Hepatocyte (in vitro differentiated cells): Measurements from ENCODE around the gene MDM2. TPM values are rescaled to one million over a fixed set of nuclear protein-coding genes. Genes with fewer than 3 reads are reported as not detected.

Experiments
- DNase-seq: peaks from one replicate; pipeline ENCODE4 v3.0.0-alpha.2; 2016; ENCODE audit warnings: low spot score
- H2AFZ ChIP-seq: fragments of 200-600 bp; sonication (generic); 2 replicates; pipeline ENCODE4 v1.6.0; 2016; ENCODE audit warnings: antibody characterized with exemption, mild to moderate bottlenecking
- H3K27ac ChIP-seq: fragments of 200-600 bp; sonication (generic); 2 replicates; pipeline ENCODE4 v1.5.1; 2016; ENCODE audit warnings: mild to moderate bottlenecking
- H3K27me3 ChIP-seq: fragments of 200-600 bp; sonication (generic); 2 replicates; pipeline ENCODE4 v1.6.1; 2016
- H3K36me3 ChIP-seq: fragments of 200-600 bp; sonication (generic); replicated peaks from 2 replicates; pipeline ENCODE4 v1.5.1; 2016; ENCODE audit warnings: low read depth; ENCODE audit not compliant: insufficient read depth
- H3K4me1 ChIP-seq: fragments of 200-600 bp; sonication (generic); 2 replicates; pipeline ENCODE4 v1.5.1; 2016; ENCODE audit warnings: mild to moderate bottlenecking, moderate library complexity; ENCODE audit not compliant: insufficient read depth
- H3K4me2 ChIP-seq: fragments of 200-600 bp; sonication (generic); 2 replicates; pipeline ENCODE4 v1.6.0; 2016
- H3K4me3 ChIP-seq: fragments of 200-600 bp; sonication (generic); 2 replicates; pipeline ENCODE4 v1.5.1; 2016; ENCODE audit warnings: mild to moderate bottlenecking
- H3K79me2 ChIP-seq: fragments of 200-600 bp; sonication (generic); 2 replicates; pipeline ENCODE4 v1.6.0; 2017; ENCODE audit warnings: mild to moderate bottlenecking
- H3K9me2 ChIP-seq: fragments of 200-600 bp; sonication (generic); replicated peaks from 2 replicates; pipeline ENCODE4 v1.6.0; 2017; ENCODE audit warnings: mild to moderate bottlenecking; ENCODE audit not compliant: insufficient read depth
- H3K9me3 ChIP-seq: fragments of 200-600 bp; sonication (generic); 2 replicates; pipeline ENCODE4 v1.5.1; 2016; ENCODE audit warnings: low read depth, mild to moderate bottlenecking
- H4K20me1 ChIP-seq: fragments of 200-600 bp; sonication (generic); 2 replicates; pipeline ENCODE4 v1.6.0; 2016; ENCODE audit warnings: mild to moderate bottlenecking; ENCODE audit not compliant: insufficient read depth, poor library complexity, severe bottlenecking
- EZH2 ChIP-seq: fragments of 200-600 bp; sonication (generic); IDR thresholded peaks from 2 replicates; pipeline ENCODE4 v1.6.1; 2016; ENCODE audit warnings: antibody characterized with exemption, mild to moderate bottlenecking, borderline replicate concordance
- EZH2phosphoT487 ChIP-seq: fragments of 200-600 bp; sonication (generic); IDR thresholded peaks from one replicate; pipeline ENCODE4 v1.6.1; 2018; ENCODE audit warnings: antibody characterized with exemption, mild to moderate bottlenecking, low read depth, moderate library complexity; ENCODE audit not compliant: unreplicated experiment, severe bottlenecking
- WGBS: methylation state at CpG from one replicate; pipeline ENCODE4 v1.1.6; 2016; ENCODE audit warnings: low lambda C conversion rate; ENCODE audit errors: missing lambda C conversion rate; 5-methylcytosine and 5-hydroxymethylcytosine counted together
- polyA plus RNA-seq: library from polyadenylated mRNA; unstranded; fragments of >200 nt; fragmentation: Nextera tagmentation; extraction: Ambion mirVana; gene quantifications from 2 replicates; pipeline ENCODE4 v1.2.1, GENCODE V29; 2016
- total RNA-seq: library from RNA; depleted of rRNA; stranded (reverse); fragments of >200 nt; gene quantifications from 2 replicates; pipeline ENCODE4 v1.2.3, GENCODE V29; 2014
- TF ChIP-seq, protein P1 (sequence below): fragments of 200-600 bp; sonication (generic); IDR thresholded peaks from 2 replicates; pipeline ENCODE4 v1.5.1; 2016; ENCODE audit warnings: antibody characterized with exemption, mild to moderate bottlenecking; ENCODE audit not compliant: poor library complexity

The MDM2 gene
- total and polyA plus RNA-seq, 2 experiments from 2014 or later: 42.0 to 77.4 TPM

DNA sequence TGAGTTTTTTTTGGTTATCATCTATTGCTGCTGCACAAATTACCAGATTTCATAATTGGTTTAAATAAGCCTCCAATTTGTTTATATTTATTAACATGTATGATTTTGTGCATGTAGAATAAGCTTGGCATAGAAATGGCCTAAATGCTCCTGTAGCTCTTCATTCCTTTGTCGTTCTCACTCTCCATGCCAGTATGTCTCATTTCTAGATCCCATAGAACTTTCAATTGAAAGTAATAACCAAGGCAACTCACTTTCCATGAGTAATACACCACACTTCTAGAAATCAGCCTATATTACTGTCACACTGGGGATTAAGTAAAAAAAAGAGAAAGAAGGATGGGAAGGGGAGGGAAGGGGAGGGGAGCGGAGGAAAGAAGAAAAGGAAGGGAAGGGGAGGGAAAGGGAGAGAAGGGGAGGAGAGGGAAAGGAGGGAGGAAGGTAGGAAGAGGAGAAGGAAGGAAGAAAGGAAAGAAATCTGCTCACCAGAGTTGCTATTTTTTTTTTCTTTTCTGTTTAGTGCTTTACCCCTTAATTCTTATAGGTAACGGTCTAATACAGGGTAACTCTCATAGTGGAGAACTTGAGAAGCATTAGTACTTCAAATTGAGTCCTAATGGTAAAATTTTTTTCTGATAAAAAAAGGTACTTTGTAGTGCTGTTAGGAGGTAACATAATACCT is 45.6 kb downstream of the MDM2 start:
- Histone ChIP-seq H3K4me3 (no peak overlapping the region), H2AFZ (no peak overlapping the region), H3K4me2 (no peak overlapping the region), H3K9me3 (no peaks in the 10 kb centered on the region), H3K4me1 (no peaks in the 10 kb centered on the region), H3K9me2 (no peaks in the 10 kb centered on the region), H3K79me2 (no peaks in the 10 kb centered on the region), H3K27me3 (no peaks in the 10 kb centered on the region), H3K27ac (no peak overlapping the region), H4K20me1 (no peaks in the 10 kb centered on the region), H3K36me3 (no peaks in the 10 kb centered on the region)
- 85% methylated on average over 2 of the region's 3 CpGs for WGBS
- DNase-seq: no peak
- no peak for TF ChIP-seq EZH2phosphoT487
- TF ChIP-seq, protein P1, sequence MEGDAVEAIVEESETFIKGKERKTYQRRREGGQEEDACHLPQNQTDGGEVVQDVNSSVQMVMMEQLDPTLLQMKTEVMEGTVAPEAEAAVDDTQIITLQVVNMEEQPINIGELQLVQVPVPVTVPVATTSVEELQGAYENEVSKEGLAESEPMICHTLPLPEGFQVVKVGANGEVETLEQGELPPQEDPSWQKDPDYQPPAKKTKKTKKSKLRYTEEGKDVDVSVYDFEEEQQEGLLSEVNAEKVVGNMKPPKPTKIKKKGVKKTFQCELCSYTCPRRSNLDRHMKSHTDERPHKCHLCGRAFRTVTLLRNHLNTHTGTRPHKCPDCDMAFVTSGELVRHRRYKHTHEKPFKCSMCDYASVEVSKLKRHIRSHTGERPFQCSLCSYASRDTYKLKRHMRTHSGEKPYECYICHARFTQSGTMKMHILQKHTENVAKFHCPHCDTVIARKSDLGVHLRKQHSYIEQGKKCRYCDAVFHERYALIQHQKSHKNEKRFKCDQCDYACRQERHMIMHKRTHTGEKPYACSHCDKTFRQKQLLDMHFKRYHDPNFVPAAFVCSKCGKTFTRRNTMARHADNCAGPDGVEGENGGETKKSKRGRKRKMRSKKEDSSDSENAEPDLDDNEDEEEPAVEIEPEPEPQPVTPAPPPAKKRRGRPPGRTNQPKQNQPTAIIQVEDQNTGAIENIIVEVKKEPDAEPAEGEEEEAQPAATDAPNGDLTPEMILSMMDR: no peak

DNA sequence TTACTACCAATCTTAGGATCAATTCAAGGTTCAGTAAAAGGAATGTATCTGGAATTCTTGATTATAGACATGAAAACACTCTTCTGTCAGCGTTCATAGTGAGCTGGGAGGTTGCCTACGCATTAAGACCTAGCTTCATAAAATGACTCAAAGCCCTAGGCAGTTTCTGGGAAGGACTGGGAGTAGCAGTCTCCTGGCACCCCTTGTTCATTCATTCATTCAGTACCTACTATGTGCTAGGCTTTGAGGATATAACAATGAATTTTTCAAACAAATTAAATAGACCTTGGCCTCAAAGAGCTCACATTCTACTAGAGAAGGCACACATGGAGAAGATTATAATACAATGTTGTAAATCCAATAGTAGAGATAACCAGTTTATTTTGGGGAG is 46.1 kb downstream of the MDM2 start:
- Histone ChIP-seq H3K79me2 (no peaks in the 10 kb centered on the region), H3K9me2 (no peaks in the 10 kb centered on the region), H3K9me3 (no peaks in the 10 kb centered on the region), H3K4me2 (no peak overlapping the region), H4K20me1 (no peaks in the 10 kb centered on the region), H3K27ac (no peak overlapping the region), H2AFZ (no peak overlapping the region), H3K27me3 (no peaks in the 10 kb centered on the region), H3K4me1 (no peaks in the 10 kb centered on the region), H3K4me3 (no peak overlapping the region), H3K36me3 (no peaks in the 10 kb centered on the region)
- WGBS: 45% methylated on average over 2 of the region's 2 CpGs
- TF ChIP-seq, protein P1: no peak
- TF ChIP-seq EZH2phosphoT487: no peak
- DNase-seq: no peak

DNA sequence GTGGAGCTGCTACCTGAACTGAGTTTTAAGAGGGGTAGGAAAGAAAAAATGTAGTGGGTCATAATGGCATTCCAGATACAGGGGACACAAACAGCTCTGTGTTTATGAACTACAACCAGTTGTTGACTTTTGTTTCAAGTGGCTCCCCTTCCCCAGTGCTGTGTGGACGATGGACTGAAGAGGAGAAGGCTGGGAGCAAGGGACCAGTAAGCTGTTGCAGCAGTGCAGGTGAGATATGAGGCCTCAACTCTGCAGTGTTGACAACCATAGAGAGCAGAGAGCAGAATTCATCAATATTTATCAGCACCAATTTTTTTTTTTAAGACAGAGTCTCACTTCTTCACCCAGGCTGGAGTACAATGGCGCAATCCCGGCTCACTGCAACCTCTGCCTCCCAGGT is 46.6 kb downstream of the MDM2 start:
- Histone ChIP-seq H3K4me2 (no peak overlapping the region), H3K27ac (no peak overlapping the region), H3K9me3 (no peaks in the 10 kb centered on the region), H4K20me1 (no peaks in the 10 kb centered on the region), H3K4me3 (no peak overlapping the region), H3K4me1 (no peaks in the 10 kb centered on the region), H3K27me3 (no peaks in the 10 kb centered on the region), H3K36me3 (no peaks in the 10 kb centered on the region), H2AFZ (no peak overlapping the region), H3K79me2 (no peaks in the 10 kb centered on the region), H3K9me2 (no peaks in the 10 kb centered on the region)
- TF ChIP-seq EZH2phosphoT487: no peak
- DNase-seq: no peak
- 92% methylated on average over 3 of the region's 3 CpGs for WGBS

DNA sequence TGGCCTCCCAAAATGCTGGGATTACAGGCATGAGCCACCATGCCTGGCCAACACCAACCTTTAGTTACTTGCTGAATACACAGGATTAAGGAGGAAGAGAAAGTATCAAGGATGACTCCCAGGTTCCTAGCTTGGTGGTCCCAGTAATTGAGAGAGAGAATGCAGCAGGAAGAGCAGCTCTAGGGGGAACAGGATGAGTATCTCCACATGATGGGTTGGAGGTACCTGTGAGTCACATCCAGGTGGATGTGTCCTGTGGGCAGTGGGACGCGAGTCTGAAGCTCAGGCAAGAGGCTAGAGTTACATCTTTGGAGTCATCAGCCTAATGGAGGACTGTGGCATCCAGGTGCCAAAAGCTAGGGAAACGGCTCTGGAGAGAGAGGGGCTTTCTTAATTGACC is 47.1 kb downstream of the MDM2 start:
- Histone ChIP-seq H3K9me2 (no peaks in the 10 kb centered on the region), H2AFZ (no peak overlapping the region), H3K4me1 (no peaks in the 10 kb centered on the region), H3K36me3 (no peaks in the 10 kb centered on the region), H4K20me1 (no peaks in the 10 kb centered on the region), H3K4me2 (no peak overlapping the region), H3K27ac (no peak overlapping the region), H3K9me3 (no peaks in the 10 kb centered on the region), H3K4me3 (no peak overlapping the region), H3K79me2 (no peaks in the 10 kb centered on the region), H3K27me3 (no peaks in the 10 kb centered on the region)
- 92% methylated on average over 3 of the region's 3 CpGs for WGBS
- DNase-seq: no peak
- TF ChIP-seq EZH2phosphoT487: no peak
- TF ChIP-seq EZH2: no peak
- TF ChIP-seq, protein P1: no peak
